Sigmoid colon (tissue), 7 donors: Measurements from ENCODE around the gene CLDN22. TPM values are rescaled to one million over a fixed set of nuclear protein-coding genes. Genes with fewer than 3 reads are reported as not detected.

Source experiments
- DNase-seq: peaks from one replicate; pipeline ENCODE4 v3.0.0-alpha.2; 2019
- H3K27ac ChIP-seq, 4 donors: fragments of 200-600 bp; sonication (generic); one replicate each; pipeline ENCODE4 v1.5.1; 2016 to 2019; ENCODE audit warnings: mild to moderate bottlenecking in 1 of 4
- H3K27me3 ChIP-seq, 3 donors: fragments of 200-600 bp; sonication (generic); one replicate each; pipeline ENCODE4 v1.5.1; 2019; ENCODE audit warnings: mild to moderate bottlenecking in 1 of 3
- H3K36me3 ChIP-seq, 4 donors: fragments of 200-600 bp; sonication (generic); one replicate each; pipeline ENCODE4 v1.5.1; 2016 to 2019
- H3K4me1 ChIP-seq, 4 donors: fragments of 200-600 bp; sonication (generic); one replicate each; pipeline ENCODE4 v1.5.1; 2017 to 2019
- H3K4me3 ChIP-seq, 4 donors: fragments of 200-600 bp; sonication (generic); one replicate each; pipeline ENCODE4 v1.5.1; 2017 to 2019; ENCODE audit warnings: mild to moderate bottlenecking in 2 of 4, moderate library complexity in 1 of 4
- H3K9me3 ChIP-seq, 4 donors: fragments of 200-600 bp in 3 of 4; sonication (generic) in 3 of 4; one replicate each; pipeline versions ENCODE4 v1.5.1 to v1.6.1; 2013 to 2019
- EP300 ChIP-seq, 4 donors: sonication (generic); formaldehyde crosslinking; IDR thresholded peaks; one replicate each; pipeline ENCODE4 v1.6.1; 2017; ENCODE audit warnings: antibody characterized with exemption in 4 of 4
- POLR2A ChIP-seq, 2 donors: fragments of 450-650 bp; IDR thresholded peaks; one replicate each; pipeline ENCODE4 v1.6.1; 2016; ENCODE audit warnings: antibody characterized with exemption in 2 of 2, mild to moderate bottlenecking in 2 of 2, moderate library complexity in 2 of 2
- POLR2AphosphoS5 ChIP-seq, 4 donors: sonication (generic); formaldehyde crosslinking; IDR thresholded peaks; one replicate each; pipeline ENCODE4 v1.6.1; 2017; ENCODE audit warnings: antibody characterized with exemption in 4 of 4
- WGBS, 2 donors: extraction: QIAGEN DNeasy Blood & Tissue Kit; methylation state at CpG; one replicate each; pipeline ENCODE4 v1.1.7; 2013; 5-methylcytosine and 5-hydroxymethylcytosine counted together
- intact Hi-C: fragments of 100-400 bp; cut with DNase I; formaldehyde crosslinking; loops from one replicate; pipeline ENCODE4 v1.15.1; 2023
- polyA plus RNA-seq, 3 donors: library from polyadenylated mRNA; stranded (reverse); fragments of 200-250 nt; gene quantifications; one replicate each; pipeline ENCODE4 v1.2.3, GENCODE V29; 2013
- total RNA-seq, 4 donors: library from RNA; depleted of rRNA; stranded (reverse); fragments of >200 nt; gene quantifications; one replicate each; pipeline ENCODE4 v1.1.0, GENCODE V29; 2016
- TF ChIP-seq, protein P1 (sequence below), 4 experiments: fragments of 450-650 bp in 3 of 4; fragments of 200-600 bp in 1 of 4; IDR thresholded peaks; one replicate each; pipeline ENCODE4 v1.5.1; 2016 to 2019; ENCODE audit warnings: antibody characterized with exemption in 4 of 4, mild to moderate bottlenecking in 3 of 4, moderate library complexity in 2 of 4
- donor health status: healthy with polysubstance abuse.
- donor health status: Bipolar disorder and iron deficiency.
- donor health status: healthy.

CLDN22 gene
- total and polyA plus RNA-seq, 7 donors = not detected

DNA sequence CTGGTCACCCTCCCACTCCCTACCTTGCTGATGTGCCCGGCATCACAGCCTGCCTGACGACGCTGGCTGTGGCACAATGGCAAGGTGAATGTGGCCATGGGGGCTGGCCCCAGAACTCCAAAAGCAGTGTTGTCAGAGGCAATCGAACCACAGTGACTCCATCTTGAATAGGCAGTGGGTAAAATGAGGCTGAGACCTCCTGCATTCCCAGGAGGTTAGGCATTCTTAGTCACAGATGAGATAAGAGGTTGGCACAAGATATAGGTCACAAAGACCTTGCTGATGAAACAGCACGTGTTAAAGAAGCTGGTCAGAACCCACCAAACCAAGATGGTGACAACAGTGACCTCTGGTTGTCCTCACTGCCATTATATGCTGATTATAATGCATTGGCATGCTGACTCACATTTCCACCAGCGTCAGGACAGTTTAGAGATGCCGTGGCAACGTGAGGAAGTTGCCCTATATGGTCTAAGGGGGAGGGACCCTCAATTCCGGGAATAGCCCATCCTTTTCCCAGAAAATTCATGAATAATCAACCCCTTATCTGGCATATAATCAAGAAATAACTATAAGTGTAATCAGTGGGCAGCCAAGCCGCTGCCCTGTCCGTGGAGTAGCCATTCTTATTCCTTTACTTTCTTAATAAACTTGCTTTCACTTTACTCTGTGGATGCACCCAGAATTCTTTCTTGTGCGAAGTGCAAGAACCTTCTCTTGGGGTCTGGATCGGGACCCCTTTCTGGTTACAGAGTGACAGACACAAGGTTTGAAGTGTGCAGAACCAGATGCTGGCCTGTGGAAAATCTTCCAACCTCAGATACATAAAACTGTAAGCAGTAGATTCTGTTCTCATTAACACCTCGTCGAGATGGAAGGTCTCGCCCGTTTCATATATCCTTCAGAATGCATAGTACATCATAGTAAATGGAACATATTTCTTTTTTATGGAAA lies 28.9 kb upstream of the CLDN22 start:
- H3K4me1 ChIP-seq = no peaks in the 10 kb centered on the region
- no peak overlapping the region for H3K27ac ChIP-seq
- no peak for DNase-seq
- intact Hi-C loops = no loop called here
- peaks cover 0 to 9% (median under 1%) of the 10 kb centered on the region in 3 donors for H3K27me3 ChIP-seq
- H3K4me3 ChIP-seq = no peak overlapping the region
- H3K9me3 ChIP-seq = no peaks in the 10 kb centered on the region
- whole genome bisulfite sequencing, 2 donors = 76 to 78% methylated on average over 17 of the region's 17 CpGs
- no peaks in the 10 kb centered on the region for H3K36me3 ChIP-seq
- TF ChIP-seq, protein P1, sequence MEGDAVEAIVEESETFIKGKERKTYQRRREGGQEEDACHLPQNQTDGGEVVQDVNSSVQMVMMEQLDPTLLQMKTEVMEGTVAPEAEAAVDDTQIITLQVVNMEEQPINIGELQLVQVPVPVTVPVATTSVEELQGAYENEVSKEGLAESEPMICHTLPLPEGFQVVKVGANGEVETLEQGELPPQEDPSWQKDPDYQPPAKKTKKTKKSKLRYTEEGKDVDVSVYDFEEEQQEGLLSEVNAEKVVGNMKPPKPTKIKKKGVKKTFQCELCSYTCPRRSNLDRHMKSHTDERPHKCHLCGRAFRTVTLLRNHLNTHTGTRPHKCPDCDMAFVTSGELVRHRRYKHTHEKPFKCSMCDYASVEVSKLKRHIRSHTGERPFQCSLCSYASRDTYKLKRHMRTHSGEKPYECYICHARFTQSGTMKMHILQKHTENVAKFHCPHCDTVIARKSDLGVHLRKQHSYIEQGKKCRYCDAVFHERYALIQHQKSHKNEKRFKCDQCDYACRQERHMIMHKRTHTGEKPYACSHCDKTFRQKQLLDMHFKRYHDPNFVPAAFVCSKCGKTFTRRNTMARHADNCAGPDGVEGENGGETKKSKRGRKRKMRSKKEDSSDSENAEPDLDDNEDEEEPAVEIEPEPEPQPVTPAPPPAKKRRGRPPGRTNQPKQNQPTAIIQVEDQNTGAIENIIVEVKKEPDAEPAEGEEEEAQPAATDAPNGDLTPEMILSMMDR (IDR thresholded peaks at IDR 0.05) = no peak
- TF ChIP-seq POLR2AphosphoS5 (IDR thresholded peaks at IDR 0.05) (no peak), POLR2A (IDR thresholded peaks at IDR 0.05) (no peak), EP300 (IDR thresholded peaks at IDR 0.05) (no peak)

- 79 to 88% methylated on average over 12 of the region's 12 CpGs for WGBS, 2 donors
- Histone ChIP-seq H3K27ac (no peak overlapping the region), H3K4me1 (peaks cover 0 to 2% (median under 1%) of the 10 kb centered on the region in 4 donors), H3K27me3 (peaks cover 0 to 17% (median 3%) of the 10 kb centered on the region in 3 donors), H3K9me3 (no peaks in the 10 kb centered on the region), H3K36me3 (no peaks in the 10 kb centered on the region), H3K4me3 (no peak overlapping the region)
- DNase-seq = no peak
- TF ChIP-seq, protein P1 (IDR thresholded peaks at IDR 0.05) = no peak
- intact Hi-C loops = no loop called here
These were observed 28.1 kb upstream of the CLDN22 start for GRCh38 chr4:183348136-183348535.

GRCh38 chr4:183347566-183347965 lies 27.5 kb upstream of the CLDN22 start:
- H3K4me1 ChIP-seq = peaks cover 0 to 7% (median 3%) of the 10 kb centered on the region in 4 donors
- no peaks in the 10 kb centered on the region for H3K36me3 ChIP-seq
- peaks cover 0 to 23% (median 3%) of the 10 kb centered on the region in 3 donors for H3K27me3 ChIP-seq
- no peak overlapping the region for H3K27ac ChIP-seq
- H3K4me3 ChIP-seq = no peak overlapping the region
- intact Hi-C loops = no loop called here
- WGBS, 2 donors = 90 to 91% methylated on average over 4 of the region's 4 CpGs
- DNase-seq = no peak
- no peak for TF ChIP-seq POLR2A (IDR thresholded peaks at IDR 0.05)
- TF ChIP-seq, protein P1 (IDR thresholded peaks at IDR 0.05) = no peak
- H3K9me3 ChIP-seq = no peaks in the 10 kb centered on the region

DNA sequence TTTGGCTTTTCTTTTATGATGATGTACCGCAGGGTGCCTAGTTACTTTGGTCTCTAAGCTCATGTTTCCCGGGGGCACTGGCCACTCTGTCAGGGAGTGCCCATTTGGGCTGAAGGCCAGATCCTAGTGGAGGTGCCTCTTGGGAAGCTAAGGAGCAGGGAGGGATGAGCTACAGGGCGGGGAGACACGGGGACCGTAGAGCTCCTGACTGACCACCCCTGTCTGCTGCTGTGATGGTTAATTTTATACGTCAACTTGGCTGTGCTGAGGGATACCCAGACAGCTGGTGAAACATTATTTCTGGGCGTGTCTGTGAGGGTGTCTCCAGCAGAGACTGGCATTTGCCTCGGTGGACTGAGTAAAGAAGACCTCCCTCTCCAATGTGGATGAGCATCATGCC lies 27.1 kb upstream of the CLDN22 start:
- Histone ChIP-seq H3K27ac (no peak overlapping the region), H3K4me3 (no peak overlapping the region), H3K9me3 (no peaks in the 10 kb centered on the region), H3K27me3 (peaks cover 0 to 27% (median 3%) of the 10 kb centered on the region in 3 donors), H3K4me1 (peaks cover 0 to 8% (median 3%) of the 10 kb centered on the region in 4 donors), H3K36me3 (no peaks in the 10 kb centered on the region)
- no peak for DNase-seq
- TF ChIP-seq POLR2A (IDR thresholded peaks at IDR 0.05) = no peak
- TF ChIP-seq, protein P1 (IDR thresholded peaks at IDR 0.05) = no peak
- TF ChIP-seq EP300 (IDR thresholded peaks at IDR 0.05) = no peak
- no peak for TF ChIP-seq POLR2AphosphoS5 (IDR thresholded peaks at IDR 0.05)
- WGBS, 2 donors = 58 to 84% methylated on average over 8 of the region's 8 CpGs
- intact Hi-C loops = no loop called here
